K562 (cell line): ENCODE measurements around the gene FAM43B. TPM values are rescaled to one million over a fixed set of nuclear protein-coding genes. Genes with fewer than 3 reads are reported as not detected.

Experiments used
- ATAC-seq: fragments of 200-7000 bp; cut with Tn5 transposase; 3 replicates; pipeline ENCODE4 v1.9.1; 2020; ENCODE audit warnings: moderate library complexity
- BruUV-seq: library from RNA; stranded (reverse); fragments of 400-500 nt; replicated peaks from 2 replicates; lab custom pipeline; 2021; lab: Mats Ljungman, UMichigan
- CTCF ChIA-PET: fragments of 300-600 bp; formaldehyde crosslinking; extraction: SDS; loops from one replicate; lab custom pipeline; 2021; ENCODE audit warnings: low intra/inter-chr PET ratio; lab: Yijun Ruan, JAX
- POLR2A ChIA-PET: fragments of 300-600, 350-650 bp; sonication (Branson Sonifier 250); formaldehyde crosslinking; extraction: SDS; loops from one replicate; lab custom pipeline; 2021; ENCODE audit warnings: antibody characterized with exemption, inconsistent platforms; lab: Yijun Ruan, JAX
- DNase-seq, 4 experiments: peaks; one replicate each; pipeline versions ENCODE4 v3.0.0 to v3.0.0-alpha.2; 2011 to 2018; ENCODE audit warnings: low spot score in 3 of 4, mixed read lengths in 3 of 4; ENCODE audit errors: extremely low read depth in 1 of 4
- FAIRE-seq: peaks from 2 replicates; lab custom pipeline; 2011; peaks lifted over from hg19 to GRCh38; lab: Jason Lieb, UNC
- H2AFZ ChIP-seq: 2 replicates; pipeline ENCODE4 v1.6.0; 2011; ENCODE audit warnings: low read depth, low read length, control low read depth, inconsistent platforms
- H3K27ac ChIP-seq: fragments of 200-600 bp; 3 replicates; pipeline ENCODE4 v1.8.0; 2011; ENCODE audit warnings: low read depth, mild to moderate bottlenecking, control low read depth, inconsistent platforms, low read length, moderate library complexity, mixed read lengths; ENCODE audit errors: extremely low read depth
- H3K27me3 ChIP-seq, 2 experiments: fragments of 300-600 bp in 1 of 2; 2 replicates in 1 of 2; 3 replicates in 1 of 2; pipeline versions ENCODE4 v1.6.0 to v1.8.0; 2011; ENCODE audit warnings: inconsistent platforms in 2 of 2, low read length in 2 of 2, mild to moderate bottlenecking in 1 of 2, mixed read lengths in 1 of 2, moderate library complexity in 1 of 2; ENCODE audit not compliant: control insufficient read depth in 2 of 2, insufficient read depth in 2 of 2
- H3K36me3 ChIP-seq: fragments of 300-600 bp; 3 replicates; pipeline ENCODE4 v1.8.0; 2011; ENCODE audit warnings: mild to moderate bottlenecking, low read length, inconsistent platforms; ENCODE audit not compliant: control insufficient read depth, insufficient read depth
- H3K4me1 ChIP-seq, 2 experiments: fragments of 200-600 bp in 1 of 2; replicated peaks in 1 of 2; 2 replicates in 1 of 2; 3 replicates in 1 of 2; pipeline versions ENCODE4 v1.5.1 to v1.8.0; 2011; ENCODE audit warnings: inconsistent platforms in 2 of 2, low read length in 2 of 2, mild to moderate bottlenecking in 1 of 2, mixed read lengths in 1 of 2, moderate library complexity in 1 of 2; ENCODE audit not compliant: control insufficient read depth in 2 of 2, insufficient read depth in 2 of 2
- H3K4me2 ChIP-seq: 2 replicates; pipeline ENCODE4 v1.6.1; 2011; ENCODE audit warnings: low read length, control low read depth, inconsistent platforms, mixed read lengths; ENCODE audit not compliant: insufficient read depth
- H3K4me3 ChIP-seq: fragments of 200-600 bp; sonication (generic), shearing (Covaris generic); 2 replicates; pipeline ENCODE4 v1.5.1; 2016; ENCODE audit warnings: control low read depth, inconsistent platforms
- H3K79me2 ChIP-seq: fragments of 200-600 bp; 3 replicates; pipeline ENCODE4 v1.8.0; 2011; ENCODE audit warnings: low read length, inconsistent platforms; ENCODE audit not compliant: control insufficient read depth, insufficient read depth
- H3K9ac ChIP-seq, 2 experiments: 2 replicates each; pipeline versions ENCODE4 v1.6.0 to v1.6.1; 2011; ENCODE audit warnings: low read depth in 2 of 2, low read length in 2 of 2, control low read depth in 1 of 2, inconsistent platforms in 1 of 2, mild to moderate bottlenecking in 1 of 2, mixed read lengths in 1 of 2; ENCODE audit not compliant: insufficient read depth in 1 of 2
- H3K9me1 ChIP-seq: one replicate; pipeline ENCODE4 v1.6.0; 2011; ENCODE audit warnings: inconsistent platforms, mild to moderate bottlenecking, low read length, moderate library complexity; ENCODE audit not compliant: control insufficient read depth, insufficient read depth
- H3K9me3 ChIP-seq: replicated peaks from 2 replicates; pipeline ENCODE4 v1.5.1; 2011; ENCODE audit warnings: low read depth, low read length, inconsistent platforms; ENCODE audit not compliant: control insufficient read depth, insufficient read depth
- H4K20me1 ChIP-seq: replicated peaks from 2 replicates; pipeline ENCODE4 v1.6.1; 2011; ENCODE audit warnings: low read length, inconsistent platforms, mixed read lengths; ENCODE audit not compliant: control insufficient read depth, insufficient read depth
- BRCA1 ChIP-seq, 2 experiments: fragments of 450-650 bp in 1 of 2; sonication (generic) in 1 of 2; formaldehyde crosslinking in 1 of 2; IDR thresholded peaks; 2 replicates each; pipeline versions ENCODE4 v1.5.0 to v1.6.1; 2017 to 2020; ENCODE audit warnings: mild to moderate bottlenecking in 1 of 2, missing genetic modification reagents in 1 of 2
- ESRRB ChIP-seq: fragments of 250-450 bp; sonication (Bioruptor Pico); IDR thresholded peaks from 2 replicates; pipeline ENCODE4 v1.5.0; 2020; ENCODE audit warnings: mild to moderate bottlenecking, moderate library complexity, borderline replicate concordance
- GTF3C2 ChIP-seq: IDR thresholded peaks from 3 replicates; pipeline ENCODE4 v1.6.1; 2011; ENCODE audit warnings: borderline replicate concordance, mild to moderate bottlenecking, moderate library complexity; ENCODE audit not compliant: insufficient read length; ENCODE audit errors: extremely low read depth
- HMBOX1 ChIP-seq: sonication (generic); IDR thresholded peaks from 2 replicates; pipeline ENCODE4 v1.6.1; 2016
- ID3 ChIP-seq, 2 experiments: fragments of 250-450 bp in 1 of 2; fragments of 450-650 bp in 1 of 2; sonication (Bioruptor Pico) in 1 of 2; IDR thresholded peaks; 2 replicates each; pipeline versions ENCODE4 v1.6.1 to v1.8.0; 2016 to 2021; ENCODE audit warnings: mild to moderate bottlenecking in 2 of 2, moderate library complexity in 2 of 2, missing compliant biosample characterization in 1 of 2, missing genetic modification characterization in 1 of 2
- KHSRP ChIP-seq: fragments of 450-650 bp; IDR thresholded peaks from 2 replicates; pipeline ENCODE4 v1.6.1; 2017
- KLF10 ChIP-seq: fragments of 250-450 bp; sonication (Bioruptor Pico); IDR thresholded peaks from 2 replicates; pipeline ENCODE4 v1.6.1; 2021; ENCODE audit warnings: matching md5 sums
- MCM3 ChIP-seq: fragments of 450-650 bp; IDR thresholded peaks from 2 replicates; pipeline ENCODE4 v1.6.1; 2016
- NELFE ChIP-seq: IDR thresholded peaks from 2 replicates; pipeline ENCODE4 v1.6.1; 2011; ENCODE audit warnings: mild to moderate bottlenecking; ENCODE audit not compliant: insufficient read depth, insufficient read length
- RFX7 ChIP-seq: fragments of 250-450 bp; sonication (Bioruptor Pico); IDR thresholded peaks from 2 replicates; pipeline ENCODE4 v1.5.1; 2021; ENCODE audit warnings: mild to moderate bottlenecking
- ZBTB34 ChIP-seq: fragments of 250-450 bp; sonication (Bioruptor Pico); IDR thresholded peaks from 2 replicates; pipeline ENCODE4 v1.8.0; 2021; ENCODE audit warnings: mild to moderate bottlenecking, moderate library complexity
- ZNF12 ChIP-seq: sonication (generic); formaldehyde crosslinking; IDR thresholded peaks from 2 replicates; pipeline ENCODE4 v1.4.0; 2020; ENCODE audit warnings: mild to moderate bottlenecking, missing genetic modification reagents
- ZNF134 ChIP-seq: fragments of 250-450 bp; sonication (Bioruptor Pico); conservative IDR thresholded peaks from 2 replicates; pipeline ENCODE4 v1.4.0; 2020
- ZNF24 ChIP-seq: fragments of 450-650 bp; IDR thresholded peaks from 2 replicates; pipeline ENCODE4 v1.6.1; 2016
- ZNF280A ChIP-seq: fragments of 450-650 bp; IDR thresholded peaks from 2 replicates; pipeline ENCODE4 v1.6.1; 2018; ENCODE audit warnings: mild to moderate bottlenecking, low read depth; ENCODE audit not compliant: partially characterized antibody
- ZNF354B ChIP-seq: fragments of 250-450 bp; sonication (Bioruptor Pico); IDR thresholded peaks from 2 replicates; pipeline ENCODE4 v1.4.0; 2020
- ZNF507 ChIP-seq: conservative IDR thresholded peaks from 2 replicates; pipeline ENCODE4 v1.6.1; 2017; ENCODE audit warnings: missing genetic modification characterization, missing compliant biosample characterization
- WGBS: fragments of 100-300 bp; shearing (Covaris generic); methylation state at CpG from one replicate; pipeline ENCODE4 v1.1.6; 2016; ENCODE audit warnings: low coverage, mixed read lengths; ENCODE audit not compliant: insufficient coverage; ENCODE audit errors: missing lambda C conversion rate; 5-methylcytosine and 5-hydroxymethylcytosine counted together
- in situ Hi-C: fragments of 300-500 bp; cut with MboI; formaldehyde crosslinking; loops from 4 replicates; pipeline ENCODE4 v1.15.0; 2018; ENCODE audit warnings: inconsistent platforms, mixed read lengths
- intact Hi-C: fragments of 100-400 bp; cut with micrococcal nuclease; formaldehyde crosslinking; loops from 2 replicates; pipeline ENCODE4 v1.14.2; 2022
- polyA plus RNA-seq, 8 experiments: library from polyadenylated mRNA; depleted of rRNA in 4 of 8; stranded (reverse) in 5 of 8; unstranded in 3 of 8; fragments of >200 nt; fragmentation: Nextera tagmentation in 2 of 8; fragmentation: Illumina TruSeq in 1 of 8; extraction: Ambion mirVana in 2 of 8; extraction: Trizol in 1 of 8; gene quantifications; 2 replicates each; pipeline versions ENCODE4 v1.2.1 to v1.2.3, GENCODE V29; 2011 to 2014; ENCODE audit warnings: inconsistent platforms in 1 of 8, missing spikeins in 1 of 8
- total RNA-seq, 7 experiments: library from RNA; depleted of rRNA in 6 of 7; stranded (reverse); fragments of >200 nt in 6 of 7; fragmentation: Illumina TruSeq in 2 of 7; extraction: Trizol in 2 of 7; gene quantifications; 2 replicates each; pipeline versions ENCODE4 v1.2.1 to v1.2.3, GENCODE V29; 2011 to 2021; ENCODE audit warnings: low replicate concordance in 1 of 7

Gene FAM43B
- total and polyA plus RNA-seq, 9 of the 15 experiments (the other 6 are each of a cell fraction or from before 2014, with no cell fraction given), result not detected

GRCh38 chr1:20597650-20598049 is 45.3 kb downstream of the FAM43B start:
- Histone ChIP-seq H3K9ac (no peak overlapping the region), H3K79me2 (no peaks in the 10 kb centered on the region), H3K4me1 (no peaks in the 10 kb centered on the region), H3K4me3 (no peak overlapping the region), H3K9me3 (no peaks in the 10 kb centered on the region), H3K27me3 (peaks cover 17 to 30% of the 10 kb centered on the region in 2 experiments), H3K36me3 (no peaks in the 10 kb centered on the region), H3K27ac (no peak overlapping the region), H2AFZ (no peak overlapping the region), H3K9me1 (no peaks in the 10 kb centered on the region), H4K20me1 (0 out of 2 replicates have a peak, but pooled peaks cover 3% of the 10 kb centered on the region), H3K4me2 (no peak overlapping the region)
- ChIA-PET POLR2A (no interaction called here), CTCF (interaction anchor here (0.6 kb wide), 1 partner anchor 1961 kb away, joined by 4 read pairs; no protein-coding TSS in a partner anchor)
- ATAC-seq, result no peak
- no peak for DNase-seq
- BruUV-seq, result no TSS peak
- in situ Hi-C loops (no loop called here), intact Hi-C loops (no loop called here)
- FAIRE-seq, result no peak
- 35% methylated on average over 3 of the region's 3 CpGs for WGBS
- TF ChIP-seq ZNF24 (no peak), KHSRP (no peak), ZNF280A (no peak), ZNF12 (CRISPR knock-in tag) (no peak), MCM3 (no peak), ZNF134 (no peak), KLF10 (CRISPR knock-in tag) (no peak), ZNF507 (tag) (no peak), ID3 (CRISPR knock-in tag; IDR thresholded peaks at IDR 0.05) (no peak), ID3 (tag; IDR thresholded peaks at IDR 0.05) (no peak), BRCA1 (IDR thresholded peaks at IDR 0.05) (no peak), BRCA1 (CRISPR knock-in tag; IDR thresholded peaks at IDR 0.05) (no peak), HMBOX1 (no peak), ESRRB (CRISPR knock-in tag) (no peak), RFX7 (CRISPR knock-in tag) (no peak), NELFE (no peak), GTF3C2 (no peak), ZBTB34 (CRISPR knock-in tag) (no peak), ZNF354B (CRISPR knock-in tag) (no peak)
